Ovary (tissue), 9 donors: ENCODE data around the gene CMIP. TPM values are rescaled to one million over a fixed set of nuclear protein-coding genes. Genes with fewer than 3 reads are reported as not detected.

ENCODE experiments used
- DNase-seq, 5 donors: peaks; one replicate each; pipeline ENCODE4 v3.0.0-alpha.2; 2019 to 2020
- H3K27ac ChIP-seq, 2 donors: fragments of 200-600 bp; one replicate each; pipeline versions ENCODE4 v1.5.1 to v1.8.0; 2019 to 2022
- H3K27me3 ChIP-seq: fragments of 200-600 bp; one replicate; pipeline ENCODE4 v1.8.0; 2022
- H3K36me3 ChIP-seq: fragments of 200-600 bp; sonication (generic); one replicate; pipeline ENCODE4 v1.5.1; 2019
- H3K4me1 ChIP-seq: one replicate; pipeline ENCODE4 v1.8.1; 2013; ENCODE audit warnings: mild to moderate bottlenecking, moderate library complexity; ENCODE audit not compliant: insufficient read depth
- H3K4me3 ChIP-seq: fragments of 200-600 bp; sonication (generic); one replicate; pipeline ENCODE4 v1.5.1; 2017
- H3K9me3 ChIP-seq, 2 donors: fragments of 200-600 bp in 1 of 2; sonication (generic) in 1 of 2; one replicate each; pipeline versions ENCODE4 v1.5.1 to v1.8.1; 2013 to 2019; ENCODE audit warnings: mild to moderate bottlenecking in 1 of 2, moderate library complexity in 1 of 2
- CTCF ChIP-seq, 3 donors: fragments of 450-650 bp in 2 of 3; fragments of 200-600 bp in 1 of 3; IDR thresholded peaks; one replicate each; pipeline versions ENCODE4 v1.5.1 to v1.8.0; 2016 to 2022; ENCODE audit warnings: antibody characterized with exemption in 3 of 3, mild to moderate bottlenecking in 1 of 3
- EP300 ChIP-seq: sonication (generic); formaldehyde crosslinking; IDR thresholded peaks from one replicate; pipeline ENCODE4 v1.6.1; 2017; ENCODE audit warnings: antibody characterized with exemption
- POLR2A ChIP-seq: fragments of 450-650 bp; IDR thresholded peaks from one replicate; pipeline ENCODE4 v1.6.1; 2017; ENCODE audit warnings: antibody characterized with exemption, mild to moderate bottlenecking, moderate library complexity
- WGBS, 3 donors: extraction: QIAGEN DNeasy Blood & Tissue Kit in 1 of 3; methylation state at CpG; one replicate each; pipeline versions ENCODE4 v1.1.5 to v1.1.7; 2013 to 2017; 5-methylcytosine and 5-hydroxymethylcytosine counted together
- intact Hi-C, 4 donors: fragments of 100-400 bp; cut with DNase I; formaldehyde crosslinking; loops; one replicate each; pipeline versions ENCODE4 v1.11.0 to v1.15.1; 2022 to 2023
- polyA plus RNA-seq, 2 donors: library from polyadenylated mRNA; stranded (reverse); fragments of 200-250 nt in 1 of 2; fragments of 350-450 nt in 1 of 2; fragmentation: Illumina TruSeq in 1 of 2; extraction: RNeasy Lipid Tissue Mini Kit (QIAGEN cat#74804) in 1 of 2; gene quantifications; one replicate each; pipeline ENCODE4 v1.2.3, GENCODE V29; 2013 to 2014
- total RNA-seq, 7 donors: library from RNA; depleted of rRNA in 2 of 7; stranded (reverse); fragments of >200 nt in 2 of 7; fragmentation: NEBNext Ultra II Directional in 3 of 7; extraction: Animal tissue kit (Norgen Biotek cat#: 25700) in 3 of 7; gene quantifications; one replicate each; pipeline versions ENCODE4 v1.1.0 to v1.2.4, GENCODE V29; 2016 to 2023
- donor health status: DM: no; HTN: no; CAD: no; lungs with moderate emphysema.
- donor health status: DM: no; HTN: no; CAD: no.
- donor health status: Bipolar disorder and iron deficiency.
- donor health status: DM: yes; HTN: yes; CAD: no.
- donor health status: DM: no; HTN: no; CAD: no.
- donor health status: DM: yes; HTN: yes; CAD: no.

CMIP gene
- total and polyA plus RNA-seq, 9 donors: 19.4 to 68.2 (median 38.7) TPM

GRCh38 chr16:81530296-81530721 is 85.7 kb downstream of the CMIP start:
- no peak for TF ChIP-seq POLR2A
- TF ChIP-seq CTCF (IDR thresholded peaks at IDR 0.05): no peak
- TF ChIP-seq EP300: no peak
- peaks cover 4% of the 10 kb centered on the region for H3K4me1 ChIP-seq
- 96 to 97% (median 97%) methylated on average over 16 of the region's 16 CpGs for WGBS, 3 donors
- no peaks in the 10 kb centered on the region for H3K36me3 ChIP-seq
- intact Hi-C loops: no loop called here
- no peaks in the 10 kb centered on the region for H3K27me3 ChIP-seq
- H3K27ac ChIP-seq: no peak overlapping the region
- no peak for DNase-seq
- H3K9me3 ChIP-seq: no peaks in the 10 kb centered on the region
- no peak overlapping the region for H3K4me3 ChIP-seq

- no peak overlapping the region for H3K4me3 ChIP-seq
Observed at GRCh38 chr16:81530814-81531213, 86.2 kb downstream of the CMIP start.

GRCh38 chr16:81531419-81531821 is 86.8 kb downstream of the CMIP start:
- H3K27ac ChIP-seq: no peak overlapping the region
- peak in 1 of 5 donors; percentile 18 for DNase-seq

More at GRCh38 chr16:81530814-81531213, 86.2 kb downstream of the CMIP start:
- Histone ChIP-seq H3K27me3 (no peaks in the 10 kb centered on the region), H3K36me3 (no peaks in the 10 kb centered on the region), H3K4me1 (peaks cover 4% of the 10 kb centered on the region), H3K27ac (no peak overlapping the region), H3K9me3 (no peaks in the 10 kb centered on the region)
- TF ChIP-seq EP300 (no peak), CTCF (IDR thresholded peaks at IDR 0.05) (no peak), POLR2A (no peak)
- intact Hi-C loops: no loop called here
- 93 to 94% (median 93%) methylated on average over 12 of the region's 12 CpGs for WGBS, 3 donors
- no peak for DNase-seq

GRCh38 chr16:81532491-81533174 is 88.0 kb downstream of the CMIP start:
- no peaks in the 10 kb centered on the region for H3K36me3 ChIP-seq
- H3K27ac ChIP-seq: no peak overlapping the region
- no peak overlapping the region for H3K4me3 ChIP-seq
- no peaks in the 10 kb centered on the region for H3K27me3 ChIP-seq
- peak in 1 of 5 donors; percentile 23 for DNase-seq
- H3K4me1 ChIP-seq: no peaks in the 10 kb centered on the region
- intact Hi-C loops: no loop called here
- TF ChIP-seq POLR2A (no peak), EP300 (no peak), CTCF (IDR thresholded peaks at IDR 0.05) (no peak)
- H3K9me3 ChIP-seq: no peaks in the 10 kb centered on the region
- 81 to 87% (median 83%) methylated on average over 19 of the region's 19 CpGs for WGBS, 3 donors

More at GRCh38 chr16:81531419-81531821, 86.8 kb downstream of the CMIP start:
- TF ChIP-seq POLR2A: no peak
- no peak for TF ChIP-seq EP300
- TF ChIP-seq CTCF (IDR thresholded peaks at IDR 0.05): no peak
- Histone ChIP-seq H3K36me3 (no peaks in the 10 kb centered on the region), H3K4me1 (peaks cover 4% of the 10 kb centered on the region), H3K4me3 (no peak overlapping the region), H3K27me3 (no peaks in the 10 kb centered on the region), H3K9me3 (no peaks in the 10 kb centered on the region)
- WGBS, 3 donors: 88 to 93% (median 89%) methylated on average over 11 of the region's 11 CpGs
- intact Hi-C loops: no loop called here
